Neural cell (in vitro differentiated cells): ENCODE measurements around the gene PNRC2.

Experiments used
- CTCF ChIP-seq: fragments of 450-650 bp; IDR thresholded peaks from 2 replicates; pipeline ENCODE4 v1.5.1; 2014; ENCODE audit warnings: antibody characterized with exemption, mild to moderate bottlenecking, moderate library complexity; ENCODE audit not compliant: poor library complexity, severe bottlenecking
- EZH2 ChIP-seq: fragments of 200-600, 300-800 bp; shearing (Covaris generic), sonication (generic); IDR thresholded peaks from 2 replicates; pipeline ENCODE4 v1.6.1; 2014; ENCODE audit warnings: antibody characterized with exemption, low read length, borderline replicate concordance, mild to moderate bottlenecking; ENCODE audit not compliant: insufficient read depth, poor library complexity, severe bottlenecking
- RAD21 ChIP-seq: fragments of 450-650 bp; conservative IDR thresholded peaks from 2 replicates; pipeline ENCODE4 v1.6.1; 2014; ENCODE audit warnings: antibody characterized with exemption, mild to moderate bottlenecking, moderate library complexity
- TAF1 ChIP-seq: IDR thresholded peaks from 2 replicates; pipeline ENCODE4 v1.6.1; 2012; ENCODE audit warnings: low read depth
- TF ChIP-seq, protein P1 (sequence below): IDR thresholded peaks from 2 replicates; pipeline ENCODE4 v1.6.1; 2012; ENCODE audit warnings: borderline replicate concordance

- no peak for TF ChIP-seq RAD21
- no peak for TF ChIP-seq TAF1
- TF ChIP-seq, protein P1, sequence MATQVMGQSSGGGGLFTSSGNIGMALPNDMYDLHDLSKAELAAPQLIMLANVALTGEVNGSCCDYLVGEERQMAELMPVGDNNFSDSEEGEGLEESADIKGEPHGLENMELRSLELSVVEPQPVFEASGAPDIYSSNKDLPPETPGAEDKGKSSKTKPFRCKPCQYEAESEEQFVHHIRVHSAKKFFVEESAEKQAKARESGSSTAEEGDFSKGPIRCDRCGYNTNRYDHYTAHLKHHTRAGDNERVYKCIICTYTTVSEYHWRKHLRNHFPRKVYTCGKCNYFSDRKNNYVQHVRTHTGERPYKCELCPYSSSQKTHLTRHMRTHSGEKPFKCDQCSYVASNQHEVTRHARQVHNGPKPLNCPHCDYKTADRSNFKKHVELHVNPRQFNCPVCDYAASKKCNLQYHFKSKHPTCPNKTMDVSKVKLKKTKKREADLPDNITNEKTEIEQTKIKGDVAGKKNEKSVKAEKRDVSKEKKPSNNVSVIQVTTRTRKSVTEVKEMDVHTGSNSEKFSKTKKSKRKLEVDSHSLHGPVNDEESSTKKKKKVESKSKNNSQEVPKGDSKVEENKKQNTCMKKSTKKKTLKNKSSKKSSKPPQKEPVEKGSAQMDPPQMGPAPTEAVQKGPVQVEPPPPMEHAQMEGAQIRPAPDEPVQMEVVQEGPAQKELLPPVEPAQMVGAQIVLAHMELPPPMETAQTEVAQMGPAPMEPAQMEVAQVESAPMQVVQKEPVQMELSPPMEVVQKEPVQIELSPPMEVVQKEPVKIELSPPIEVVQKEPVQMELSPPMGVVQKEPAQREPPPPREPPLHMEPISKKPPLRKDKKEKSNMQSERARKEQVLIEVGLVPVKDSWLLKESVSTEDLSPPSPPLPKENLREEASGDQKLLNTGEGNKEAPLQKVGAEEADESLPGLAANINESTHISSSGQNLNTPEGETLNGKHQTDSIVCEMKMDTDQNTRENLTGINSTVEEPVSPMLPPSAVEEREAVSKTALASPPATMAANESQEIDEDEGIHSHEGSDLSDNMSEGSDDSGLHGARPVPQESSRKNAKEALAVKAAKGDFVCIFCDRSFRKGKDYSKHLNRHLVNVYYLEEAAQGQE, result no peak
- no peak for TF ChIP-seq EZH2
- TF ChIP-seq CTCF, result no peak
Measured at GRCh38 chr1:23989263-23989662, 29.6 kb downstream of the PNRC2 start.
